Endometrium (tissue), 2 donors: ENCODE results near the gene BRICD5.
"Not testable (repeated sequence)": the region's sequence is repeated elsewhere in the genome, so short reads cannot be mapped to it uniquely, and the experiment has no call there.

Experiments
- FAIRE-seq: peaks from 2 replicates; lab custom pipeline; 2012; peaks lifted over from hg19 to GRCh38; lab: Jason Lieb, UNC
- donor health status: control.
- donor health status: control.

The BRICD5 gene

DNA sequence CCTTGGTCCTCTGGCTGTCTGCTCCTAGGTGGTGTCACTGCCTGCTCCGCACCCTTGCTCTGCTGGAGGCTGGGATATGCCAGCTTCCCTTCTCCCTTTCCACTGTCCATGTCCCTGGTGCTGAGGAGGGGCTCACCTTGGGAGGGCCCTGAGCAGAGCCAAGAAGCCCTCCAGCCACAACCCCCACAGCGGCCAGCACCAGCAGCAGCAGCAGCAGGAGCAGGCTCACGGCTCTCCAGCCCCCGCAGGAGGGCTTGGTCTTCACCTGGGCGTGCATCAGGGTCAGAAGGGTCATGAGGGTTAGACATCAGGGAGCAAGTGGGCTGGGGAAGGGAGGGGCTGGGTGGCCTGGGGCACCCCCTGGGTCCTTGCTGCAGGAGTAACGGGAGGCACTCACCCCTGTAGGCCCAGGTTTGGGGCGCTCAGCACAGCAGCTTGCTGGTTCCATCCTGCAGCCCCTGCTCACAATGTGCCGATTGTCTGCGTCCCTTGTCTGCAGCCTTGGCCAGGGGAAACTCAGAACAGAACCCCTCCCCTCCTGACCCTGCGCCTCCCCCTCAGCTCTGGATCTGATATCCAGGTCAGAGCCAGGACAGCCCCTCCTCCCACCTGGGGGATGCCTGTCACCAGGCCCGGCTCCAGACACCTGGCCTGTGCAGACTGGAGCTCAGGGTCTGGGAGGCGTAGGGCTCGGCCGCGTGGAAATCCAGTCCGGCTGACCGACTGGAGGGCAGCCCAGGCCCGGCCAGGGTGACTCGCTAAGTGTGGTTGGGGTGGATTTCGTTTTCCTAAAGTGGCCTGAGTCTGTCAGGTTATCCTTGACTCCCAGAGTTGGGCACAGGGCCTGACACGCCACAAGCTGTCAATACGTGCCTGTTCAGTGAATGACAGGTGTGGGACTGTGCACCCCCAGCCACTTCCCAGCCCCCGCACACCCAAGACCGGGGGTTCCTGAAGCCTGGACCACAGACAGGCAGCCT, at the start of gene BRICD5:
BRICD5 (minus strand) TSS at position 478 of the 980 bp plus-strand sequence; CDS start at position 448, 30 bp downstream.
- FAIRE-seq: no peak

DNA sequence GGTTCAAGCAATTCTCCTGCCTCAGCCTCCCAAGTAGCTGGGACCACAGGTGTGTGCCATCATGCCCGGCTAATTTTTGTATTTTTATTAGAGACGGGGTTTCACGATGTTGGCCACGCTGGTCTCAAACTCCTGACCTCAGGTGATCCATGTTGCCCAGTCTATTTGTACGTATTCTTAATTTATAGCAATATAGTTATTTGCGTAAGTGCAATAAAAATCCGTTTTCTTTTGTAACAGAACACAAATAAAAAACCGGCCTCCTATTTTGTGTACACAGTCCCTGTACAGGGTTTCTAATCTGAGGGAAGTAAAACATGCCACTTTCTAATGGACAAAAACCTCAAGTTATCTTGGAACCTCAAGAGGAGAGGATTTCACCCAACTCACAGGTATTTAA, 49.6 kb upstream of the BRICD5 start:
- FAIRE-seq: no peak

- FAIRE-seq: not testable (repeated sequence)
These were observed 47.9 kb upstream of the BRICD5 start for GRCh38 chr16:2258530-2258929.

- no peak for FAIRE-seq
These were observed 47.1 kb upstream of the BRICD5 start for GRCh38 chr16:2257726-2258125.

DNA sequence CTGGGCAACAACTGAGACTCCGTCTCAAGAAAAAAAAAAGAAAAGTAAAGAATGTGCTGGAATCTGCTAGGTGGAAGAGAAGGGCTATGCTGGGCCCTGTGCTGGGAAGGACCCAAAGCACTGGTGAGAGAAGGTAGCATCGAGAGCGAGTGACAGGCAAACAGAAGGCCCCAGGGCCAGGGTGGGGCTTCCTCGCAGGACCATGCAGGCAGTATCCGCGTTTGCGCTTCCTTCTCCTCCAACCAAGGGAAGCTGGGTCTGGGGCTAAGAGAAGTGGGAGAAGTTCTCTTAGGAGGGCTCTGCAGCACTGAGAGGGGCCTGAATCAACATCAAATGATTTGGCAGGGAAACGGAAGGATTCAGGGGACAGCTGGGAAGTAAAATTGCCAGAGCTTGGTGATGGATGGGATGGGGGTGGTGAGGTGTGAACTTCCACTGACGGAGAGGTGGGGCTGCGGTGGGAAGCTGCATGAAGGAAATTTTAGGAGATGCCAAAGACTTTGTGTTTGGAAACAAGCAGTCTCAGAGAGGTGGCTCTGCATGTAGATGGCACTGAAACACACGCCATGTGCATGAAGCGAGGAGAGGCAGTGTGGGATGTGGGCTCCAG, 46.0 kb upstream of the BRICD5 start:
- FAIRE-seq: no peak

DNA sequence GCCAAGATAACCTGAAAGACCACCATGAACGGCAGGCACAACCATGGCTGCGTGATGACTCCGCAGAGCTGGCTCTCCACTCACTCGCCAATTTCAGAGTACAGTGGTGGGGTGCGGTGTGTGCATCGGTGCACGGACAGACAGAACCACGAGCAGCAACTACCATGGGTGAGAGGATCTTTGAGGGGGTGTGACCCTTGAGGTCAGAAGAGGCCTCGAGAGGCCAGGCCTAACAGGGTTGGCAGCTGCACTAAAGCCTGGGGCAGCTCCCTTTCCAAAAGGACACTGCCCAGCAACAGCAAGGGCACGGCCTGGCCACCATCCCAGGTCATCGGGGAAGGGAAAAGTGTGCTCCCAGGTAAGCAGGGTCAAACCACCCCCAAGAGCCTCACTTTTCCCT, 42.6 kb upstream of the BRICD5 start:
- FAIRE-seq: no peak

DNA sequence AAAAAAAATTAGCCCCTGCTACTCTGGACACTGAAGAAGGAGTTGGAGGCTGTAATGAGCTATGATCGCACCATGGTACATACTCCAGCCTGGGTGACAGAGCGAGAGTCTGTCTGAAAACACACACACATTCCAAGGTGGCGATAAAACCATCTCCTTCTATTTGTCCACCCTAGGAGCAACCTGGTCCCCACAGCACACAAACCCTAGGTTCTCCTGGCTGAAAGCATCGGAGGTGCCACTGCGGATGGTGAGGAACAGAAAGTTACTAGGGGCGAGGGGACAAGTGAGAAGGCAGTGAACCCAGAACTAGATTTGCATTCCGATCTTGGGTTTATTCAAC, 42.1 kb upstream of the BRICD5 start:
- FAIRE-seq: no peak

GRCh38 chr16:2251296-2252111, 40.8 kb upstream of the BRICD5 start, which contains the start of gene ECI1:
Gene ECI1, minus strand, starts transcription at chr16:2251587. Its CDS starts 21 bp downstream, at chr16:2251566.
- peak; percentile 83 for FAIRE-seq

DNA sequence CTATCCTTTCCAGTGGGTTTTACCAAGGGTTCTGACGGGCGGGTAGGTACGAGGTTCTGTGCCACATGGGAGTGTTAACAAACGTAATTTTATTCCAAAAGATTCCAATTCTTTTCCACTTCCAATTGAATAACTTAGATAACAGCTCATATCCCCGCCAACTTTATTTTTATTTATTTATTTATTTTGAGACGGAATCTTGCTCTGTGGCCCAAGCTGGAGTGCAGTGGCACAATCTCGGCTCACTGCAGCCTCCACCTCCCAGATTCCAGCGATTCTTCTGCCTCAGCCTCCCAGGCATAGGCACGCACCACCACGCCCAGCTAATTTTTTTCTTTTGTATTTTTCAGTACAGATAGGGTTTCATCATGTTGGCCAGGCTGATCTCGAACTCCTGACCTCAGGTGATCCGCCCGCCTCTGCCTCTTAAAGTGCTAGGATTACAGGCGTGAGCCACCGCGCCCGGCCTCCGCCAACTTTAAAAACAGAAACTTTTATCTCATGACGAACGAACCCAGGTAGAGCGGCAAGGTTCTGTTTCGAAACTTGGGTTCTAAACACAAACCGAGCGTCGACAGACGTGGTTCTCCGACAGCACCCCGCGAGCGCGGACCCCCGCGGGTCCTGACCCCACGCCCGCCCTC, 40.1 kb upstream of the BRICD5 start:
- no peak for FAIRE-seq

DNA sequence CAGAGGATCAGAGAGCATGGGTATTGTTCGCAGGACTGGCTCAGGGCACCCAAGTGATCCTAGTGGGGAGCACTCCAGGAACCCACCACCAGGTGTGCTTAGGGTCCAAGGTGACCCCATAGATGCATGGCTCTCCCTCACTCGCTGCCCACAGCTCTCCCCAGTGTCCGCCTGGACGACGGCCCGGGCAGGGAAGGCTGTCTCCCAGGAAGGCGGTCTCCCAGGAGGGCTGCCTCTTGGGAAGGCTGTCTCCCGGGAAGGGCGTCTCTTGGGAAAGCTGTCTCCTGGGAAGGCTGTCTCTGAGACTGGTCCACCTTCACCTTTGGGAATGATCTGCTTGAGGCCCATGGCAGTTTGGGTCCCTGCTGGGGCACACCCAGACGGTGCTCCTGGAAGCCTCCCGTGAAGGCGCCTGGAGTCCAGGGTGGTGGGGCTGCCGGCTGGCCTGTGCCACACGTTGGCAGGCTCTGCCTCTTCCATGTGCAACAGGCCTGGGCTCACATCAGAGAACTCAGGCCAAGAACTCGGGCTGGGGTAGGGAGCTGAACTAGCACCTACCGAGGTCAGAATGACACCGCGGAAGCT, 35.7 kb upstream of the BRICD5 start:
- FAIRE-seq: no peak

GRCh38 chr16:2244926-2245795, 34.5 kb upstream of the BRICD5 start:
- FAIRE-seq: no peak

GRCh38 chr16:2244301-2244700, 33.6 kb upstream of the BRICD5 start:
- no peak for FAIRE-seq

GRCh38 chr16:2243781-2244180, 33.1 kb upstream of the BRICD5 start:
- no peak for FAIRE-seq

DNA sequence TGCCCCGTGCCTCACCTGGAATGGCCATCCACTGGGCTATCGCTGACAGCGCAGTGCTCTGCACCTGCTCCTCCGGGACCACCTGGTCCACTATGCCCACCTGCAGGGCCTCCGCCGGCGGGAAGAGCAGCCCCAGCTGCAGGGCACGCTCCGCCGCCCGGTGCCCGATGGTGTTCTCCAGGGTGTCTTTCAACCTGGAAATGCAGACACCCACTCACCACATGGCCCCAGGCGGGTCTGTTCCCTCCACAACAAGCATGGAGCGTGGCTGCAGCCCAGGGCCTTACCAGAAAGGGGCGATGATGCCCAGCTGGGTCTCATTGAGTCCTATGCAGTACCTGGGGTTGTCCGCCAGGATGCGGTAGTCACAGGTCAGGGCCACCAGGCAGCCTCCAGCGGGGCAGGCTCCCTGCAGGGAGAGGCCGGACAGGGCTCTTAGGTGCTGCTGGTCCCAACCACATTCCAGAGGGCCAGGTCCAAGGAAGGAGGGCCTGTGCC, 32.4 kb upstream of the BRICD5 start:
- FAIRE-seq: no peak

DNA sequence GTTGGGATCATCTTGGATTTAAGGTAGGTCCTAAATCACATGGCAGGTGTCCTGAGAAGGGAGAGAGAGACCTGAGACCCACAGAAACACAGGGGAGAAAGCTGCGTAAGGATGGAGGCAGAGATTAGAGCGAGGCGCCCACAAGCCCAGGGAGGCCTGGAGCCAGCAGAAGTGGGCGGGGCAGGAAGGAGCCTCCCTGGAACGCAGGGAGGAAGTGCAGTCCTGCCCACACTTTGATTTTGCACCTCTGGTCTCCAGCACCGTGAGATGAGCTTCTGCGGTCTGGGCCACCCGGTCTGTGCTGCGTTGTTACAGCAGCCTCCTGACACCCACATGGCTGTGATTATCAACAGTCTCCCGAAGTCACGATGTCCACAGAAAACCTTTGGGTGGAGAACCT, 31.9 kb upstream of the BRICD5 start:
- no peak for FAIRE-seq

DNA sequence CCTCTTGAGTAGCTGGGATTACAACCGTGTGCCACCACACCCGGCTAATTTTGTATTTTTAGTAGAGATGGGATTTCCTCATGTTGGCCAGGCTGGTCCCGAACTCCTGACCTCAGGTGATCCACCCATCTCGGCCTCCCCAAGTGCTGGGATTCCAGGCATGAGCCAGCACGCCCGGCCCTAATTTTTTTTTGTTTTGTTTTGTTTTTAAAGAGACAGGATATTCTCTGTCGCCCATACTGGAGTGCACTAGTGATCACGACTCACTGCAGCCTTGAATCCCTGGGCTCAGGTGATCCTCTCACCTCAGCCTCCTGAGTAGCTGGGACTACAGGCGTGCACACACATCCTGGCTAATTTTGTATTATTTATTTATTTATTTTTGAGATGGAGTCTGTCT, 29.7 kb upstream of the BRICD5 start:
- FAIRE-seq: not testable (repeated sequence)

DNA sequence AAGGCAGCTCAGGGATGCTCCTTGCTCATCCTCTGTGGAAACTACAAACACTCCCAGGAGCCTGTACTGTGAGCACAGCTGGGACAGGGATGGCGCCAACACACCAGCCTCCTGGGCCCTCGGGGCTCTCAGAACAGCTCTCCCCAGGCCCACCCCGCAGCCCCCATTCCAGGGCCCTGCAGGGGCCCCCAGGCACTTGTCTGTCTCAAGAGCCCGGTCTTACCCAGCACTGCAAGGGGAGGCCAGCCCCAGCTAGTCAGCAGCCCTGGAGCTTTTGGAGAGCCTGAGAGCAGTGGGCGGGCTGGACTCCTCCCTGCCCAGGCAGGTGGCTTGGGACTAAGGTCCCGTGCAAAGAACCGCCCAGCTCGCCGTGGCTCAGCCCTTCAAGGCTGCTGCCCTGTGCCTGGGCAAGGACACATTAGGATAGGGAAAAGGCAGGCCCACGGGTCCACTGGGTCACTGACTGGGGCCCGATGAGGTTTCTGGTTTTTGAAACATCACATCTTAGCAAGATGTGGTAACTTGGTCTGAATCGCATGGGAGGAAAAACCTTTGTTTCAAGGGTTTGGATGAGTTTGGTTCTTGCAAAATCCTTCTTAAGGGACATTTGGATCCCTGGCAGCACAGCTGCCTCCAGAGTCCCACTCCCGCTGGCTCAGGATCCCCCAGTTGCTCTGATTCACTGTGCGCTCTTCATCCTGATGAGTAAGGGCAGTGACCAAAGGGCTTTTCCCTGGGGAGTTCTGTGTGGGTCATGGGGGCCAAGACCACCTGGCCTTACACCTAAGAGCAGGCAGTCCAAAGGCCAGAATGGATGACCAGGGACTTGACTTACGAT, 28.4 kb upstream of the BRICD5 start:
- FAIRE-seq: no peak

DNA sequence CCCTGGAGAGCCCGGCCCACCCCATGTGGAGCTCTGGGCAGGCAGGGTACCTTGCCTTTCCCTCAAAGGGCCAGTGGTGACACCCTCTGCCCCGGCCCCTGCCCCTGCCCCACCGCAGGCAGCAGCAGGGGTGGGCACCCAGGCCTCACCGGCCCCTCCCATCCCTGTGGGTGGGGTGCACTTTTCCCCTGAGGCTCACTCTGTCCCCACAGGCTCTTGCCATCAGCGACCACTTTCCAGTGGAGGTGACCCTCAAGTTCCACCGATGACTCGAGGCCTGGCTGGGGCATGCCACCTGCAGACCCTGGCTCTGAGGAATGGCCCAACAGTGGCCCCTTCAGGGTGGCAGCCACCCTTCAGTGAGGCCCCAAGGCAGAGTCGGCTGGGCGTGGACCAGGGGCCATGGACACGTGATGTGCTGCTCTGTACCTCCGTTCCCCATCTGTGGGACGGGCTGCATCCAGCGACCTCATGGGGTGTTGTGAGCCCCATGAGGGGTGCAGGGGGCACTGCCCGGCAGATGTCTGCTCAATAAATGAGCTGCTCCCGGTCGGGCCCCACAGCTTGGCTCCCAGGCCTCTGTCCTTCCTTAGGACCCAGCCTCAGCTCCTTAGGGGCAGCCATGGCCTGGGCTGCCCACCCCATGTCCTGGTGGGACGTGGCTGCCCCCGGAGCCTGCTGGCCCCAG, 27.6 kb upstream of the BRICD5 start:
- no peak for FAIRE-seq
